Measurements from ENCODE around the gene CCDC32.

DNA sequence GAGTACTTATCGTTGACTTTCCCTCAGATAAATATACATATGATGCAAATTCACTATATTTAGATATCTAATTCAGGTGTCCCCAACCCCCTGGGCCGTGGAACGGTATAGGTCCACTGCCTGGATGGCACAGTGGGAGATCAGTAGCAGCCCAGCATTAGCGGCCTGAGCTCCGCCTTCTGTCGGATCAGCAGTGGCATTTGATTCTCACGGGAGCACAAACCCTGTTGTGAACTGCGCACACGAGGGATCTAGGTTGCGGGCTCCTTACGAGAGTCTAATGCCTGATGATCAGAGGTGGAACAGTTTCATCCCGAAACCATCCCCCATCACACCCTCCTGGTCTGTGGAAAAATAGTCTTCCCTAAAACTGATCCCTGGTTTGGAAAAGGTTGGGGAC, 36.1 kb upstream of the CCDC32 start:
- TF ChIP-seq, protein P1, sequence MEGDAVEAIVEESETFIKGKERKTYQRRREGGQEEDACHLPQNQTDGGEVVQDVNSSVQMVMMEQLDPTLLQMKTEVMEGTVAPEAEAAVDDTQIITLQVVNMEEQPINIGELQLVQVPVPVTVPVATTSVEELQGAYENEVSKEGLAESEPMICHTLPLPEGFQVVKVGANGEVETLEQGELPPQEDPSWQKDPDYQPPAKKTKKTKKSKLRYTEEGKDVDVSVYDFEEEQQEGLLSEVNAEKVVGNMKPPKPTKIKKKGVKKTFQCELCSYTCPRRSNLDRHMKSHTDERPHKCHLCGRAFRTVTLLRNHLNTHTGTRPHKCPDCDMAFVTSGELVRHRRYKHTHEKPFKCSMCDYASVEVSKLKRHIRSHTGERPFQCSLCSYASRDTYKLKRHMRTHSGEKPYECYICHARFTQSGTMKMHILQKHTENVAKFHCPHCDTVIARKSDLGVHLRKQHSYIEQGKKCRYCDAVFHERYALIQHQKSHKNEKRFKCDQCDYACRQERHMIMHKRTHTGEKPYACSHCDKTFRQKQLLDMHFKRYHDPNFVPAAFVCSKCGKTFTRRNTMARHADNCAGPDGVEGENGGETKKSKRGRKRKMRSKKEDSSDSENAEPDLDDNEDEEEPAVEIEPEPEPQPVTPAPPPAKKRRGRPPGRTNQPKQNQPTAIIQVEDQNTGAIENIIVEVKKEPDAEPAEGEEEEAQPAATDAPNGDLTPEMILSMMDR (IDR thresholded peaks at IDR 0.05): no peak
- no peak for TF ChIP-seq POLR2A (IDR thresholded peaks at IDR 0.05)
